A673 (cell line): ENCODE data around the gene DLGAP1.

ENCODE experiments used
- EZH2 ChIP-seq: fragments of 200-600 bp; sonication (generic); IDR thresholded peaks from 2 replicates; pipeline ENCODE4 v1.6.1; 2017; ENCODE audit warnings: borderline replicate concordance, low read depth, mild to moderate bottlenecking, mixed read lengths, antibody characterized with exemption, low read length; ENCODE audit not compliant: poor library complexity, severe bottlenecking
- TF ChIP-seq, protein P1 (sequence below): fragments of 300-800, 200-600 bp; sonication (generic); conservative IDR thresholded peaks from 2 replicates; pipeline ENCODE4 v1.5.1; 2017; ENCODE audit warnings: low read depth, mild to moderate bottlenecking, antibody characterized with exemption, low read length, moderate library complexity, mixed read lengths

DNA sequence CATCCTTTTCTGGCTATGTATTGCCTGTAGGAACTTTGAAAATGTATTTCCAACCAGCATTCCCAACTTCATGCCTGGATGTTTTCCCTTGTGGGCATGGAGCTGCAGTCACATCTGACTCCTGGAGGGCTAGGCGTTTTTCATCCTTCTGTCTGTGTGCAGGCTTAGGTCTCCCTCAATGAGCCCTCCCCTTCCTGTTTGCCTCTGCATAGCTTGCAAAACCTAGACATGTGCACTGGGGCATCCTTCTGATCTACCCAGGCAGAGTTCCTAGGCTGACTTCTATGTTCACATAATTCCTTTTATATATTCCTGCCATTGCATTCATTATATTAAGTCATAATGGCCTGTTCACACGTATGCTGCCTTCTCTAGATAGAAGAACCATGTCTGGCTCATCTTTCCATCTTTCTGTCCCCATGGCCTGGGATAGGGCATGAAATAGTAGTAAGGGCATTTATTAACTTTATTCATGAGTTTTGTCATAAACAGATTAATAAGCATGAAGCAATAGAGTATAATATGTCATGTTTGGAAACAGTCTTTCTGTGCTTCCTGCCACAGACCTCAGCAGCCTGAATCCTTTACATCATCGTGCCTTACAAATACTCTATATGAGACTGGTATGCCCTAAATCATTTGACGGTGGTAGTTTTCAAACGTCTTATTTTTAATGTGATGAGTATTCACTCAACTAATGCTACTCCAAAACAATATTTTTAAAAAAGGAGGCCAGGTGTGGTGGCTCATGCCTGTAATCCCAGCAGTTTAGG lies 809.5 kb downstream of the DLGAP1 start:
- TF ChIP-seq EZH2 = no peak
- TF ChIP-seq, protein P1, sequence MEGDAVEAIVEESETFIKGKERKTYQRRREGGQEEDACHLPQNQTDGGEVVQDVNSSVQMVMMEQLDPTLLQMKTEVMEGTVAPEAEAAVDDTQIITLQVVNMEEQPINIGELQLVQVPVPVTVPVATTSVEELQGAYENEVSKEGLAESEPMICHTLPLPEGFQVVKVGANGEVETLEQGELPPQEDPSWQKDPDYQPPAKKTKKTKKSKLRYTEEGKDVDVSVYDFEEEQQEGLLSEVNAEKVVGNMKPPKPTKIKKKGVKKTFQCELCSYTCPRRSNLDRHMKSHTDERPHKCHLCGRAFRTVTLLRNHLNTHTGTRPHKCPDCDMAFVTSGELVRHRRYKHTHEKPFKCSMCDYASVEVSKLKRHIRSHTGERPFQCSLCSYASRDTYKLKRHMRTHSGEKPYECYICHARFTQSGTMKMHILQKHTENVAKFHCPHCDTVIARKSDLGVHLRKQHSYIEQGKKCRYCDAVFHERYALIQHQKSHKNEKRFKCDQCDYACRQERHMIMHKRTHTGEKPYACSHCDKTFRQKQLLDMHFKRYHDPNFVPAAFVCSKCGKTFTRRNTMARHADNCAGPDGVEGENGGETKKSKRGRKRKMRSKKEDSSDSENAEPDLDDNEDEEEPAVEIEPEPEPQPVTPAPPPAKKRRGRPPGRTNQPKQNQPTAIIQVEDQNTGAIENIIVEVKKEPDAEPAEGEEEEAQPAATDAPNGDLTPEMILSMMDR = no peak
